ENCODE results near the gene RAP1GAP.

Gene RAP1GAP

GRCh38 chr1:21669258-21670058 lies at the start of gene RAP1GAP:
RAP1GAP (minus strand) TSS chr1:21669357; CDS start chr1:21620032, 49,325 bp downstream.
- H3K27ac ChIP-seq: peak within 1 kb of the TSS; percentile 88
- TF ChIP-seq, protein P1, sequence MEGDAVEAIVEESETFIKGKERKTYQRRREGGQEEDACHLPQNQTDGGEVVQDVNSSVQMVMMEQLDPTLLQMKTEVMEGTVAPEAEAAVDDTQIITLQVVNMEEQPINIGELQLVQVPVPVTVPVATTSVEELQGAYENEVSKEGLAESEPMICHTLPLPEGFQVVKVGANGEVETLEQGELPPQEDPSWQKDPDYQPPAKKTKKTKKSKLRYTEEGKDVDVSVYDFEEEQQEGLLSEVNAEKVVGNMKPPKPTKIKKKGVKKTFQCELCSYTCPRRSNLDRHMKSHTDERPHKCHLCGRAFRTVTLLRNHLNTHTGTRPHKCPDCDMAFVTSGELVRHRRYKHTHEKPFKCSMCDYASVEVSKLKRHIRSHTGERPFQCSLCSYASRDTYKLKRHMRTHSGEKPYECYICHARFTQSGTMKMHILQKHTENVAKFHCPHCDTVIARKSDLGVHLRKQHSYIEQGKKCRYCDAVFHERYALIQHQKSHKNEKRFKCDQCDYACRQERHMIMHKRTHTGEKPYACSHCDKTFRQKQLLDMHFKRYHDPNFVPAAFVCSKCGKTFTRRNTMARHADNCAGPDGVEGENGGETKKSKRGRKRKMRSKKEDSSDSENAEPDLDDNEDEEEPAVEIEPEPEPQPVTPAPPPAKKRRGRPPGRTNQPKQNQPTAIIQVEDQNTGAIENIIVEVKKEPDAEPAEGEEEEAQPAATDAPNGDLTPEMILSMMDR (conservative IDR thresholded peaks at IDR 0.05): no peak

DNA sequence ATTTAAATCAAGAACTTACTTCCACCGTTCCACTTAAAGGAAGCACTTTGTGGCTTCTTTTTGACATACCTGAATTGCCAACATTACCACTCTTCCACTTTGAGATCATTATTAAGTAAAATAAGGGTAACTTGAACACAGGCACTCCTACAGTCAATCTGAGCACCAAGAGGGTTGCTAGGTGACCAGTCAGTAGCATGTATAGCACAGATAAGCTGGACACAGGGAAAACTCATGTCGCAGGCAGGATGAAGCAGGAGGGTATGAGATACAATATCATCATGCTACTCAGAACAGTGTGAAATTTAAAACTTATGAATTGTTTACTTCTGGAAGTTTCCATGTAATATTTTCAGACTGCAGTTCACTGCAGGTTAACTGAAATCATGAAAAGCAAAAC lies 47.0 kb upstream of the RAP1GAP start:
- TF ChIP-seq, protein P1 (conservative IDR thresholded peaks at IDR 0.05): no peak
- H3K27ac ChIP-seq: no peak overlapping the region

DNA sequence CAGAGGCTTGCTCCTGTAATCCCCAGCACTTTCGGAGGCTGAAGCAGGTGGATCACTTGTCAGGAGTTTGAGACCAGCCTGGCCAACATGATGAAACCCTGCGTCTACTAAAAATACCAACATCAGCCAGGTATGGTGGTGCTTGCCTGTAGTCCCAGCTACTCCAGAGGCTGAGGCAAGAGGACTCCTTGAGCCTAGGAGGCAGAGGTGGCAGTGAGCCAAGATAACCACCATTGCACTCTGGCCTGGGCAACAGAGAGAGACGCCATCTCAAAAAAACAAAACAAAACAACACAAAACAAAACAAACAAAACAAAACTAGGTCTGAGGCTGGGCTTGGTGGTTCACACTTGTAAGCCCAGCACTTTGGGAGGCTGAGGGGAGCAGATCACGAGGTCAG lies 38.7 kb upstream of the RAP1GAP start:
- TF ChIP-seq, protein P1 (conservative IDR thresholded peaks at IDR 0.05): no peak
- no peak overlapping the region for H3K27ac ChIP-seq

GRCh38 chr1:21707086-21707840 lies 38.1 kb upstream of the RAP1GAP start:
- TF ChIP-seq, protein P1 (conservative IDR thresholded peaks at IDR 0.05): no peak
- no peak overlapping the region for H3K27ac ChIP-seq

GRCh38 chr1:21706151-21706835 lies 37.1 kb upstream of the RAP1GAP start:
- H3K27ac ChIP-seq: no peak overlapping the region
- TF ChIP-seq, protein P1 (conservative IDR thresholded peaks at IDR 0.05): no peak

DNA sequence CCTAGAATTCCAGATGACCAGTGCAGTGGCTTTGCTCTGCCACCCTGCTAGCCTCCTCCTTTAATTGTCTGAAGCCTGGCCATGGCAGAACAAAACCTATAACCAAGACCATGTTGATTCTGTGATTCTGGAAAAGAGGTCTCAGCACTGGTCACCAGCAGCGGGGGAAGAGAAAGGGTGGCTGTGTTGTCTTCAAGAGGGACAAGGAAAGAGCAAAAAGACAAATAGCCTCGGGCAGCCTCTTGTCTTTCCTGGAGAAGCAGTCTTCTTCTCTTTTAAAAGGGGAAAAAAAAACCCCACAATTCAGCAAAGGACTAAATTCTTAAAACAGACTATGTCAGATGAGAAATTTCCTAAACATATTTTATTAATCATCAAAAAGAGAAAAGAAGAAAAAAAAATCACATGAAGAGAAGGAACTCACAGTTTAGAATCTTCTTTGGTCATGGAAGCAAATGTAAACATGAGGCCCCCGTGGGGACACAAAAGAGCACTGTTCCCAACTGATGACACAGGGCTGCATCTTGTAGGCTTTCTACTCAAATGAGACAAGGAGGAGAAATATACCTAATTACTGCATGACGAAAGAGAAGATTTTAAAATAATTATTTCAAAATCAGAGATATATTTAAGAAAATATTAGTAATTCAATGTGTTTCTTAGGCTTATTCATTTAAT lies 36.3 kb upstream of the RAP1GAP start:
- TF ChIP-seq, protein P1 (conservative IDR thresholded peaks at IDR 0.05): no peak
- no peak overlapping the region for H3K27ac ChIP-seq
